Measurements from ENCODE around the gene MROH8. TPM values are rescaled to one million over a fixed set of nuclear protein-coding genes. Genes with fewer than 3 reads are reported as not detected.

The MROH8 gene
- total RNA-seq, 3 donors from 2014 or later (not counting 1 experiment from before 2014, with no cell fraction given): 1.7 to 3.2 (median 2.3) TPM

- Mint-ChIP-seq H3K4me3 (no peak overlapping the region), H3K27me3 (ENCODE audit: low read depth in 2 of 2) (no peaks in the 10 kb centered on the region), H3K27ac (peak overlapping the region in 1 of 2 donors; percentile 13), H3K4me1 (peaks cover 70 to 71% of the 10 kb centered on the region in 2 donors), H3K36me3 (no peaks in the 10 kb centered on the region), H3K9me3 (no peaks in the 10 kb centered on the region)
- peaks cover 29% of the 10 kb centered on the region for H3K4me1 ChIP-seq (ENCODE audit: control insufficient read depth, insufficient read depth, low read length)
- H3K27me3 ChIP-seq (ENCODE audit: control insufficient read depth, insufficient read depth, low read length): no peaks in the 10 kb centered on the region
- WGBS (ENCODE audit: insufficient coverage): 92% methylated on average over 3 of the region's 3 CpGs
- no peak overlapping the region for H3K27ac ChIP-seq (ENCODE audit: low read length)
- no peak overlapping the region for H3K4me3 ChIP-seq (ENCODE audit: low read length)
- no peak for ATAC-seq
- H3K36me3 ChIP-seq (ENCODE audit: control insufficient read depth, insufficient read depth, low read length): peaks cover 21% of the 10 kb centered on the region
- intact Hi-C loops (cut with micrococcal nuclease): no loop called here
- no peak for DNase-seq
- H3K9me3 ChIP-seq (ENCODE audit: control insufficient read depth, insufficient read depth, low read length): no peaks in the 10 kb centered on the region
- no peak for TF ChIP-seq CTCF (IDR thresholded peaks at IDR 0.05)
Observed at GRCh38 chr20:37193226-37193625, 13.9 kb upstream of the MROH8 start.

- no peaks in the 10 kb centered on the region for H3K9me3 ChIP-seq (ENCODE audit: control insufficient read depth, insufficient read depth, low read length)
- WGBS (ENCODE audit: insufficient coverage): 54% methylated on average over 5 of the region's 5 CpGs
- ATAC-seq (peak; percentile 86 to 93 (median 90)), DNase-seq (peak; percentile 56 to 85)
- H3K4me3 ChIP-seq (ENCODE audit: low read length): no peak overlapping the region
- H3K4me1 ChIP-seq (ENCODE audit: control insufficient read depth, insufficient read depth, low read length): peaks cover 29% of the 10 kb centered on the region
- H3K27ac Mint-ChIP-seq: no peak overlapping the region
- H3K36me3 ChIP-seq (ENCODE audit: control insufficient read depth, insufficient read depth, low read length): peaks cover 19% of the 10 kb centered on the region
- H3K27ac ChIP-seq (ENCODE audit: low read length): no peak overlapping the region
- intact Hi-C loops (cut with micrococcal nuclease): no loop called here
- H3K9me3 Mint-ChIP-seq: no peaks in the 10 kb centered on the region
- H3K4me3 Mint-ChIP-seq: no peak overlapping the region
- H3K4me1 Mint-ChIP-seq: peaks cover 70% of the 10 kb centered on the region in 2 donors
- H3K27me3 Mint-ChIP-seq (ENCODE audit: low read depth in 2 of 2): no peaks in the 10 kb centered on the region
- no peaks in the 10 kb centered on the region for H3K36me3 Mint-ChIP-seq
- H3K27me3 ChIP-seq (ENCODE audit: control insufficient read depth, insufficient read depth, low read length): no peaks in the 10 kb centered on the region
- peak; percentile 88 for TF ChIP-seq CTCF (IDR thresholded peaks at IDR 0.05)
Observed at GRCh38 chr20:37192137-37192854, 12.9 kb upstream of the MROH8 start.

GRCh38 chr20:37190354-37191112, 11.2 kb upstream of the MROH8 start:
- intact Hi-C loops (cut with micrococcal nuclease): no loop called here
- H3K27me3 Mint-ChIP-seq (ENCODE audit: low read depth in 2 of 2): no peaks in the 10 kb centered on the region

More at GRCh38 chr20:37190354-37191112, 11.2 kb upstream of the MROH8 start:
- Mint-ChIP-seq H3K4me1 (peaks cover 66 to 67% of the 10 kb centered on the region in 2 donors), H3K4me3 (no peak overlapping the region), H3K27ac (peak overlapping the region; percentile 63 to 66), H3K36me3 (peaks cover 6% of the 10 kb centered on the region), H3K9me3 (no peaks in the 10 kb centered on the region)
- Histone ChIP-seq H3K4me1 (ENCODE audit: control insufficient read depth, insufficient read depth, low read length) (peaks cover 18% of the 10 kb centered on the region), H3K27me3 (ENCODE audit: control insufficient read depth, insufficient read depth, low read length) (no peaks in the 10 kb centered on the region), H3K27ac (ENCODE audit: low read length) (no peak overlapping the region), H3K4me3 (ENCODE audit: low read length) (no peak overlapping the region), H3K9me3 (ENCODE audit: control insufficient read depth, insufficient read depth, low read length) (no peaks in the 10 kb centered on the region), H3K36me3 (ENCODE audit: control insufficient read depth, insufficient read depth, low read length) (peaks cover 31% of the 10 kb centered on the region)
- DNase-seq: no peak
- WGBS (ENCODE audit: insufficient coverage): 72% methylated on average over 8 of the region's 9 CpGs
- TF ChIP-seq CTCF (IDR thresholded peaks at IDR 0.05): no peak
- no peak for ATAC-seq

Measured in natural killer cell (primary cell).